Measurements from ENCODE around the gene TRAM2. TPM values are rescaled to one million over a fixed set of nuclear protein-coding genes. Genes with fewer than 3 reads are reported as not detected.

Gene TRAM2
- total and polyA plus RNA-seq, 2 of the 13 experiments (the other 11 are each of a cell fraction or from before 2014, with no cell fraction given): 49.1 to 72.5 TPM

GRCh38 chr6:52548353-52548713 lies 28.5 kb downstream of the TRAM2 start (continued):
- TF ChIP-seq PRMT3 (CRISPR knock-in tag; IDR thresholded peaks at IDR 0.05; ENCODE audit: borderline replicate concordance, low read depth) (no peak), MYC (CRISPR knock-in tag; IDR thresholded peaks at IDR 0.05; ENCODE audit: borderline replicate concordance) (no peak), CERS6 (CRISPR knock-in tag; IDR thresholded peaks at IDR 0.05) (no peak), ATF7 (IDR thresholded peaks at IDR 0.05) (no peak), ATF7 (CRISPR knock-in tag; IDR thresholded peaks at IDR 0.05) (no peak), ZNF605 (CRISPR knock-in tag; IDR thresholded peaks at IDR 0.05) (no peak), ZNF431 (CRISPR knock-in tag; IDR thresholded peaks at IDR 0.05; ENCODE audit: borderline replicate concordance, low read depth) (no peak), SATB2 (CRISPR knock-in tag; IDR thresholded peaks at IDR 0.05) (no peak)

GRCh38 chr6:52547647-52548352 lies 29.1 kb downstream of the TRAM2 start:
- in situ Hi-C loops (cut with HindIII; ENCODE audit: extremely low pct_ligation_motif_present, low pct_unique_long_range_greater_than_20kb): no loop called here
- TF ChIP-seq LCORL (IDR thresholded peaks at IDR 0.05) (no peak), LCORL (CRISPR knock-in tag; IDR thresholded peaks at IDR 0.05) (peak; percentile 65), SETDB1 (CRISPR knock-in tag; IDR thresholded peaks at IDR 0.05; ENCODE audit: borderline replicate concordance) (no peak), ATF3 (CRISPR knock-in tag; IDR thresholded peaks at IDR 0.05) (0 out of 2 replicates have a peak, but pooled peaks have one; percentile 46), NFKBIZ (CRISPR knock-in tag; IDR thresholded peaks at IDR 0.05) (peak; percentile 10; the same call in 1 of the 2 replicates), ATF1 (CRISPR knock-in tag; IDR thresholded peaks at IDR 0.05) (no peak), ZBTB26 (CRISPR knock-in tag; IDR thresholded peaks at IDR 0.05; ENCODE audit: borderline replicate concordance) (peak; percentile 58; the same call in 1 of the 2 replicates), DR1 (CRISPR knock-in tag; IDR thresholded peaks at IDR 0.05) (no peak), ZBED4 (CRISPR knock-in tag; IDR thresholded peaks at IDR 0.05; ENCODE audit: borderline replicate concordance) (0 out of 2 replicates have a peak, but pooled peaks have one; percentile 69)

More at GRCh38 chr6:52547647-52548352, 29.1 kb downstream of the TRAM2 start:
- 46% methylated on average over 9 of the region's 9 CpGs for WGBS (ENCODE audit: low lambda C conversion rate)
- no peak overlapping the region for H3K9ac ChIP-seq (ENCODE audit: insufficient read depth, low read depth, low read length)
- no TSS peak for BruUV-seq (replicated peaks)
- peak overlapping the region; percentile 18 for H3K4me2 ChIP-seq (ENCODE audit: low read depth, low read length)
- peaks cover 84% of the 10 kb centered on the region for H3K79me2 ChIP-seq (ENCODE audit: insufficient read depth, low read length)
- no peaks in the 10 kb centered on the region for H3K9me3 ChIP-seq (ENCODE audit: low read length)
- DNase-seq (ENCODE audit: low spot score) (peak; percentile 83), ATAC-seq (peak; percentile 57), FAIRE-seq (peak; percentile 8)
- intact Hi-C loops (cut with micrococcal nuclease; ENCODE audit: unreplicated experiment): loop anchor here (1.0 kb wide), 1 partner anchor 51 kb away; no protein-coding TSS in a partner anchor
- H3K4me1 ChIP-seq (ENCODE audit: insufficient read depth, low read length): peaks cover 100% of the 10 kb centered on the region
- H4K20me1 ChIP-seq (ENCODE audit: insufficient read depth, low read length): peaks cover 13% of the 10 kb centered on the region
- H3K36me3 ChIP-seq (replicated peaks in 1 of 2; ENCODE audit: control insufficient read depth in 1 of 2, insufficient read depth in 2 of 2, low read length in 2 of 2): peaks cover 4 to 15% of the 10 kb centered on the region in 2 experiments
- H2AFZ ChIP-seq (ENCODE audit: low read length): no peak overlapping the region
- H3K27me3 ChIP-seq (ENCODE audit: control insufficient read depth in 1 of 2, insufficient read depth in 2 of 2, low read length in 2 of 2): no peaks in the 10 kb centered on the region
- POLR2A ChIA-PET: interaction anchor here (0.6 to 4.6 kb wide), 6 partner anchors 19 to 51 kb away, joined by 3 to 24 read pairs (median 4); partner anchors contain the start of gene TRAM2
- H3K4me3 ChIP-seq (replicated peaks in 1 of 3; ENCODE audit: insufficient read depth in 1 of 3, low read depth in 2 of 3, low read length in 3 of 3): no peak overlapping the region
- CTCF ChIA-PET (ENCODE audit: low intra/inter-chr PET ratio, low total read pairs): no interaction called here
- H3K27ac ChIP-seq (ENCODE audit: extremely low read length, insufficient read depth, low read length): peak overlapping the region; percentile 23

Data from HepG2 (cell line).